Colonic mucosa (tissue), 4 donors: ENCODE results near the gene ACAP1. TPM values are rescaled to one million over a fixed set of nuclear protein-coding genes. Genes with fewer than 3 reads are reported as not detected.

Experiments used
- DNase-seq: peaks from one replicate; pipeline ENCODE4 v3.0.0-alpha.2; 2020
- H3K27ac ChIP-seq: fragments of 200-600 bp; one replicate; pipeline ENCODE4 v1.8.0; 2021
- H3K27me3 ChIP-seq: fragments of 200-600 bp; one replicate; pipeline ENCODE4 v1.8.0; 2021
- H3K36me3 ChIP-seq: fragments of 200-600 bp; one replicate; pipeline ENCODE4 v1.8.0; 2021
- H3K4me1 ChIP-seq: fragments of 200-600 bp; one replicate; pipeline ENCODE4 v1.8.0; 2021; ENCODE audit warnings: mild to moderate bottlenecking
- H3K4me3 ChIP-seq: fragments of 200-600 bp; one replicate; pipeline ENCODE4 v1.8.0; 2021
- H3K9ac ChIP-seq, 2 donors: one replicate each; pipeline ENCODE4 v1.7.0; 2013; ENCODE audit warnings: control low read depth in 2 of 2, low read depth in 2 of 2, low read length in 2 of 2
- H3K9me3 ChIP-seq: fragments of 200-600 bp; one replicate; pipeline ENCODE4 v1.8.0; 2021
- intact Hi-C: fragments of 100-400 bp; cut with DNase I; formaldehyde crosslinking; loops from one replicate; pipeline ENCODE4 v1.14.1; 2022
- total RNA-seq, 2 donors: library from RNA; stranded (reverse); fragmentation: NEBNext Ultra II Directional in 1 of 2; extraction: Animal tissue kit (Norgen Biotek cat#: 25700) in 1 of 2; gene quantifications; one replicate each; pipeline ENCODE4 v1.2.1, GENCODE V29; 2021
- TF ChIP-seq, protein P1 (sequence below): fragments of 200-600 bp; IDR thresholded peaks from one replicate; pipeline ENCODE4 v1.8.0; 2022; ENCODE audit warnings: antibody characterized with exemption, mild to moderate bottlenecking
- donor health status: healthy.
- donor health status: DM: no; HTN: no; CAD: no.
- donor health status: DM: no; HTN: no; CAD: no.

Gene ACAP1
- total RNA-seq, 2 donors from 2014 or later = 7.4 to 12.1 TPM

DNA sequence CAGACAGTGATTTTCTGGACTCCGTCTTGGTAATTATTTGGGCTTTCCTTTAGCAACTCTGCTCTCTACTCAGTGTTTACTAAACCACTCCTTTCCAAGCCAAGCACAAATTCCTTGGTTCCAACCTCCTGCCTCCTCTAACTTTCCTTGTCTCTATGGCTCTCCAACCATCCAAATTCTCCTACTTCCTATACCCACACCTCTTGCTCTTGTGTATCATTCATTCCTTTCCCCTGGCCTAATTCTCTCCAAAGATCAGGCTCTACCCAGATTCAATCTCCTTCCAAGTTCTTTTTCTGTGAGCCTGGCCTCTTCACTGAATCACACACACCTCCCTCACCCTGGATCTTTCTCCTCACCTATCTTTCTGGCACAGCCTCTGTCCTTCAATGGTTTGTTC is 8.3 kb upstream of the ACAP1 start:
- Histone ChIP-seq H3K9ac (peak overlapping the region in 1 of 2 donors; percentile 96), H3K36me3 (peaks cover 3% of the 10 kb centered on the region), H3K4me3 (peak overlapping the region; percentile 94), H3K27ac (no peak overlapping the region), H3K9me3 (no peaks in the 10 kb centered on the region), H3K27me3 (no peaks in the 10 kb centered on the region), H3K4me1 (peaks cover 10% of the 10 kb centered on the region)
- no peak for DNase-seq
- TF ChIP-seq, protein P1, sequence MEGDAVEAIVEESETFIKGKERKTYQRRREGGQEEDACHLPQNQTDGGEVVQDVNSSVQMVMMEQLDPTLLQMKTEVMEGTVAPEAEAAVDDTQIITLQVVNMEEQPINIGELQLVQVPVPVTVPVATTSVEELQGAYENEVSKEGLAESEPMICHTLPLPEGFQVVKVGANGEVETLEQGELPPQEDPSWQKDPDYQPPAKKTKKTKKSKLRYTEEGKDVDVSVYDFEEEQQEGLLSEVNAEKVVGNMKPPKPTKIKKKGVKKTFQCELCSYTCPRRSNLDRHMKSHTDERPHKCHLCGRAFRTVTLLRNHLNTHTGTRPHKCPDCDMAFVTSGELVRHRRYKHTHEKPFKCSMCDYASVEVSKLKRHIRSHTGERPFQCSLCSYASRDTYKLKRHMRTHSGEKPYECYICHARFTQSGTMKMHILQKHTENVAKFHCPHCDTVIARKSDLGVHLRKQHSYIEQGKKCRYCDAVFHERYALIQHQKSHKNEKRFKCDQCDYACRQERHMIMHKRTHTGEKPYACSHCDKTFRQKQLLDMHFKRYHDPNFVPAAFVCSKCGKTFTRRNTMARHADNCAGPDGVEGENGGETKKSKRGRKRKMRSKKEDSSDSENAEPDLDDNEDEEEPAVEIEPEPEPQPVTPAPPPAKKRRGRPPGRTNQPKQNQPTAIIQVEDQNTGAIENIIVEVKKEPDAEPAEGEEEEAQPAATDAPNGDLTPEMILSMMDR = no peak
- intact Hi-C loops = no loop called here

DNA sequence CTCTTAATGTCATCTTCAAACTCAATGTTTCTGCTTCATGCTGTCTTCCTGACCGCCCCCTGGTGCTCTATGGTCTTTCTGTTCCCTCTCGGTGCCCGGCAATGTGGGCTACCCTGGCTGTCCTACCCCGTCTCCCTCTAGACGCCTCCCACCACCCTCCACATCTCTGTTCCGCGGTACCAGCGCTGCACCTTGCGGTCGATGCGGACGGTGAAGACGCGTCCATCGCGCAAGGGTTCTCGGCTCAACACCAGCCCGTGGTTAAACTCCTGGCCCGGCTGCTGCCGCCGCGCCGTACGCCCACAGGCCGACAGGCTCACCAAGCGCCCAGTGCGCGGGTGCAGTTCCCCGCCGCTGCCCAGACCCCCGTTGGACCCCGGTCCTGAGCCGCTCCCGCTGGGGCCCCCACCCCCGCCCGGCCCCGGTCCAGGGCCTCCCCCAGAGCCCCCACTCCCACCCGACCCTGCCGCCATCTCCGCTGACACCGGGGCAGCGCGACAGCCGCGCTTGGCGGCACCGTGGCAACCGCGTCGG is 7.4 kb upstream of the ACAP1 start, which contains the start of gene NEURL4:
TSS of gene NEURL4 (minus strand) at position 496 of the 534 bp plus-strand sequence. CDS start at position 473, 23 bp downstream.
- H3K27me3 ChIP-seq = no peaks in the 10 kb centered on the region
- TF ChIP-seq, protein P1 = no peak
- DNase-seq = no peak
- peak within 1 kb of the TSS; percentile 94 for H3K4me3 ChIP-seq
- H3K36me3 ChIP-seq = no peaks in the 10 kb centered on the region
- intact Hi-C loops = no loop called here
- H3K27ac ChIP-seq = peak within 1 kb of the TSS; percentile 78
- H3K9me3 ChIP-seq = no peaks in the 10 kb centered on the region
- peaks cover 10% of the 10 kb centered on the region for H3K4me1 ChIP-seq
- peak within 1 kb of the TSS; percentile 93 to 96 for H3K9ac ChIP-seq

DNA sequence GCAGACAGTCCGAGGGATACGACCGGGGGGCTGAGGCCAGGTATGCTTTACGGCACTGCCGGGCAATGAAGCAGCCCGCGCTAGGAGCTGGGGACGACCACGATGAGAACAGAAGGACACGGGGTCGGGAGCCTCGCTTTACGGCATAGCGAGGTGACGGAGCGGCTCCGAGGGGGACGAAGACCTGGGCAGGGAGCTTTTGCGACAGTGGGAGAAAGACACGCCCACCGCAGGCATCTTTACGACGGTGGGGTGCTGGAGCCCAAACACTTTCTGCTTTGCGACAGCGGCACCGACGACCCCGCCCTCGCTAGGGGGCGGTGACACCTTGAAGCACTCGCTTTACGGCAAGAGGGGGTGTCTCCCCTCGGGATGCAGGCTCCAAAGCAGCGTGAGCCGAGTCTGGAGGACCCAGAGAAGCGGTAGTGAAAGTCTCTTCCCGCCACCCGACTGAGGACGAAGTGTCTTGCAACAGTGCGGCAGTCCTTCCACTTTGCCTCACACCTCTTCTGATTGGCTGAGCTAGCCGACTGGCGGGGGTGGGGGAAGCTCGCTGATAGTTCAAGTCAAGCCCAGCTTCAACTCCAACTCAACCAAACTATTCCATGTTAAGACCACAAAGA is 6.8 kb upstream of the ACAP1 start:
- peak overlapping the region; percentile 93 to 96 for H3K9ac ChIP-seq
- H3K4me3 ChIP-seq = peak overlapping the region; percentile 94
- no peaks in the 10 kb centered on the region for H3K36me3 ChIP-seq
- TF ChIP-seq, protein P1 = no peak
- peak; percentile 99 for DNase-seq
- no peaks in the 10 kb centered on the region for H3K27me3 ChIP-seq
- H3K27ac ChIP-seq = peak overlapping the region; percentile 78
- intact Hi-C loops = no loop called here
- H3K4me1 ChIP-seq = peaks cover 10% of the 10 kb centered on the region
- H3K9me3 ChIP-seq = no peaks in the 10 kb centered on the region

DNA sequence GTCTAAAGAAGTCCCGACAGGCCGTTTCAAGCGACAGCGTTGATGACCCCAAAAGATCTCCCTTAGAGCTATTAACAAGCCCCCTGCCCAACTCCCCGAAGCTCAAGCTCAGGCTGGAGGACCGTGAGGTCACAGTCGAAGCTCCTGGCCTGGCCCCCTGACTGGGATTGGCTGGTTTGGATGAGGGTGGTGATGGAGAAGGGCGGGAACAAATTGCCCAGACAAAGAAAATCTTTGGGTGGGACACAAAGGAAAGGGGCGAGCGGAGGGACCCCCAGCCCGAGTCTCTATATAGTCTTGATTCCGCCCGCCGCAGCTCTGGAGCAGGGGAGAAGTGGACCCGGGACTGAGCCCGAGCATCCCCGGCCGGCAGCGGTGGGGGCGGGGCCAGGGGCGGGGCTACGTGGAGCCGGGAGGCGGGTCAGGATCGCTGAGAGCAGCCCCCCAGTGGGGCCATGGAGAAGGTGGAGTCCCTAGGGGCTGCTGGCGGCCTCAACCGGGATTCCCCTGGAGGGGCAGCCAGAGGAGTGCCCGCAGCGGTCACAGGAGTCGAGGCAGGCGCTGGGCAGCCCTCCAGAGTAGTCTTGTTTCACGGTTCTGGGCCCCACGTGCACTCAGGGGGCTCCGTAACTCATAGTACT is 6.2 kb upstream of the ACAP1 start:
- TF ChIP-seq, protein P1 = no peak
- Histone ChIP-seq H3K4me3 (peak overlapping the region; percentile 94), H3K36me3 (no peaks in the 10 kb centered on the region), H3K4me1 (peaks cover 10% of the 10 kb centered on the region), H3K9me3 (no peaks in the 10 kb centered on the region), H3K27me3 (no peaks in the 10 kb centered on the region), H3K9ac (peak overlapping the region; percentile 70 to 96), H3K27ac (peak overlapping the region; percentile 78)
- peak; percentile 85 for DNase-seq
- intact Hi-C loops = no loop called here

DNA sequence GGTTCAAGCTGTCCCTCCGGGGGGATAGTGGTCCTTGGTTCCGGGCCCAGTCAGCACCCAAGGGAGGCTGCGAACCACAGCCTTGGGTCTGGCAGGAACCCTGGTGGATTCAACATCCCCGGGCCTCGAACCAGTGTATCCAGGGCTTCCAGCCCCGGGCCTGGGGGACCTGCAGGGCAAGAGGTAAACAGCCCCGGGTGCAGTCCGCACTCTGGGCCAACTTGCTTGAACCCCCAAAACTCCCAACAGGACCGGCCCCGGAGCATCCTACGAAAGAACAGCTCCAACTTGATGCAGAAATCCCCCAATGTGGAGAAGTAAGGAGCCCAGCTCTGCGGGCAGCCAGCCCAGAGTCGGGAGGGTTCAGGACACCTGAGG is 5.7 kb upstream of the ACAP1 start:
- intact Hi-C loops = no loop called here
- peak overlapping the region; percentile 26 to 70 for H3K9ac ChIP-seq

More for the DNA sequence above, 5.7 kb upstream of the ACAP1 start:
- no peaks in the 10 kb centered on the region for H3K36me3 ChIP-seq
- peaks cover 10% of the 10 kb centered on the region for H3K4me1 ChIP-seq
- peak overlapping the region; percentile 94 for H3K4me3 ChIP-seq
- TF ChIP-seq, protein P1 = no peak
- H3K27me3 ChIP-seq = no peaks in the 10 kb centered on the region
- no peak overlapping the region for H3K27ac ChIP-seq
- no peaks in the 10 kb centered on the region for H3K9me3 ChIP-seq
- no peak for DNase-seq
